Measurements from ENCODE around the gene PVALEF.

DNA sequence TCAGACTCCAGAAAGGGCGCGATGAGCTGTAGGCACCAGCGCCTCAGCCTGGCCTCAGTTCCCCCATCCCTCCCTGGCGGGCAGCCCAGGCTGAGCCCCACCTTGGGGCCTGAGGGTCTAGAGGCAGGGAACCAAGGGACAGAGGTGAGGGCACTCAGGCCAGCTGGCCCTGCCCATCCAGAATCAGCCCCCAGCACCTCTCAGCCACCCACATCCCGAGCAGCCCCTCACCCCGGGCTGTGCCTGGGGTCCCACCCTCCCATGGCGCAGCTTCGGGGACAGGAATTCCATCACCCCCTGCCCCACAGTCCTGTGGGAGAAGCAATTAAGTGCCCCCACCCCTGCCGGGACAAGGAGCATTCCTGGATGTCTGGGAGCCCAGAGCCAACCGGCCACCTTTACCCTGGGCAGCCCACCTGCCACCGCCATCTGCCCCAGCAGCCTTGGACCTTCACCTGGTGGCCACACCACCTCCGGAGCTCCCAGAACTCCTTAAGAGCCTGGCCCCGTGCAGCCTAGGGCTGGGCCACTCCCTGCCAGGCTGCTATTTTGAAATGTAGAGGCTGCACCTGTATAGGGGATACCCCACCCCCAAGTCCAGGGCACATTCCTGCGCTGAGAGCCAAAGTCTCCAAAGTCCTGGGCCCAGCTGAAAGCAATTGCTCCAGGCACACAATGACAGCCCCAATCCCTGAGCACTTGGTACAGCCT lies 33.7 kb upstream of the PVALEF start:
- TF ChIP-seq, protein P1, sequence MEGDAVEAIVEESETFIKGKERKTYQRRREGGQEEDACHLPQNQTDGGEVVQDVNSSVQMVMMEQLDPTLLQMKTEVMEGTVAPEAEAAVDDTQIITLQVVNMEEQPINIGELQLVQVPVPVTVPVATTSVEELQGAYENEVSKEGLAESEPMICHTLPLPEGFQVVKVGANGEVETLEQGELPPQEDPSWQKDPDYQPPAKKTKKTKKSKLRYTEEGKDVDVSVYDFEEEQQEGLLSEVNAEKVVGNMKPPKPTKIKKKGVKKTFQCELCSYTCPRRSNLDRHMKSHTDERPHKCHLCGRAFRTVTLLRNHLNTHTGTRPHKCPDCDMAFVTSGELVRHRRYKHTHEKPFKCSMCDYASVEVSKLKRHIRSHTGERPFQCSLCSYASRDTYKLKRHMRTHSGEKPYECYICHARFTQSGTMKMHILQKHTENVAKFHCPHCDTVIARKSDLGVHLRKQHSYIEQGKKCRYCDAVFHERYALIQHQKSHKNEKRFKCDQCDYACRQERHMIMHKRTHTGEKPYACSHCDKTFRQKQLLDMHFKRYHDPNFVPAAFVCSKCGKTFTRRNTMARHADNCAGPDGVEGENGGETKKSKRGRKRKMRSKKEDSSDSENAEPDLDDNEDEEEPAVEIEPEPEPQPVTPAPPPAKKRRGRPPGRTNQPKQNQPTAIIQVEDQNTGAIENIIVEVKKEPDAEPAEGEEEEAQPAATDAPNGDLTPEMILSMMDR (IDR thresholded peaks at IDR 0.05): no peak
- no peak for TF ChIP-seq POLR2A (IDR thresholded peaks at IDR 0.05)
- no peak for TF ChIP-seq POLR2AphosphoS5 (IDR thresholded peaks at IDR 0.05)
